ENCODE measurements around the gene MAN2B2. TPM values are rescaled to one million over a fixed set of nuclear protein-coding genes. Genes with fewer than 3 reads are reported as not detected.

The MAN2B2 gene
- total RNA-seq, 1 experiment from 2014 or later, result 5.9 TPM

DNA sequence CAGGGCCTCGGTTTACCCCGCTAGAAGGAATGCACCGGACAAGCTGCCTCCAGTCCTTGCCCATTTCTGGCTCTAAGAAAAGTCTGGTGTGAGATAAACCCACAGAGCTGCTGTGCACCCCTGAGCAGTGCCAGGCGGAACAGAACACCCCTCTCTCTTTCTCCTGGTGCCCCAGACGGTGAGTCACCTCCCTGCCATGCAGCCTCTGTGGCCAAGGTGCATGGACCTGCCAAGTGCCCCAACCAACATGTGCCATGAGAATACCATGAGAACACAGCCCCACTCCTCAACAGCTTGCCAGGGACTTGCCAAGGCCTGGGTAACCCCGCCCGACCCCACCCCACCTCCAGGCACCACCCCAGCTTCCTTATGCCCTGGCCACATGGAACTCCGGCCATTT, 47.7 kb upstream of the MAN2B2 start:
- no CpG with 5 or more reads among the region's 8 CpGs for WGBS (ENCODE audit: extremely low coverage, insufficient read length, low lambda C conversion rate)
- no peaks in the 10 kb centered on the region; a peak in 1 of 5 replicates for H3K9me3 Mint-ChIP-seq
- no peak overlapping the region; a peak in 1 of 7 replicates for H3K27ac Mint-ChIP-seq
- H3K36me3 Mint-ChIP-seq (ENCODE audit: insufficient read depth in 1 of 3, low read depth in 3 of 3), result no peaks in the 10 kb centered on the region
- no peaks in the 10 kb centered on the region for H3K27me3 ChIP-seq (ENCODE audit: insufficient read depth, low read length)
- H3K79me1 ChIP-seq (ENCODE audit: insufficient read depth, low read depth, low read length, poor library complexity, severe bottlenecking), result no peaks in the 10 kb centered on the region
- H3K14ac ChIP-seq (ENCODE audit: insufficient read depth, low read length), result no peak overlapping the region; the same call in 1 of the 2 replicates
- no peak overlapping the region for H2BK120ac ChIP-seq (ENCODE audit: low read depth, low read length, poor library complexity, severe bottlenecking)
- H3K79me2 ChIP-seq (ENCODE audit: insufficient read depth, low read length), result no peaks in the 10 kb centered on the region
- H2AFZ ChIP-seq (ENCODE audit: low read length), result no peak overlapping the region
- H3K4me2 ChIP-seq (ENCODE audit: insufficient read depth, insufficient read length, low read length), result no peak overlapping the region
- H3T11ph ChIP-seq (ENCODE audit: low read length), result no peak overlapping the region
- H4K91ac ChIP-seq (ENCODE audit: insufficient read length, low read depth, low read length), result no peak overlapping the region
- no peak overlapping the region for H3K23ac ChIP-seq (ENCODE audit: insufficient read length, low read depth, low read length)
- peaks cover 18 to 31% of the 10 kb centered on the region in 2 experiments for H3K4me1 Mint-ChIP-seq
- no peak overlapping the region for H4K5ac ChIP-seq (ENCODE audit: insufficient read length, low read depth, low read length)
- H4K8ac ChIP-seq (replicated peaks; ENCODE audit: insufficient read length, low read depth, low read length), result no peak overlapping the region
- H4K20me1 ChIP-seq (ENCODE audit: control insufficient read depth, insufficient read depth, insufficient read length), result no peaks in the 10 kb centered on the region
- peaks cover 4% of the 10 kb centered on the region; the same call in 1 of the 2 replicates for H3K4me1 ChIP-seq (ENCODE audit: insufficient read depth, low read length)
- H2BK12ac ChIP-seq (ENCODE audit: insufficient read length, low read depth, low read length), result no peak overlapping the region
- H2BK5ac ChIP-seq (ENCODE audit: insufficient read length, low read length), result no peak overlapping the region
- TF ChIP-seq, protein P1, sequence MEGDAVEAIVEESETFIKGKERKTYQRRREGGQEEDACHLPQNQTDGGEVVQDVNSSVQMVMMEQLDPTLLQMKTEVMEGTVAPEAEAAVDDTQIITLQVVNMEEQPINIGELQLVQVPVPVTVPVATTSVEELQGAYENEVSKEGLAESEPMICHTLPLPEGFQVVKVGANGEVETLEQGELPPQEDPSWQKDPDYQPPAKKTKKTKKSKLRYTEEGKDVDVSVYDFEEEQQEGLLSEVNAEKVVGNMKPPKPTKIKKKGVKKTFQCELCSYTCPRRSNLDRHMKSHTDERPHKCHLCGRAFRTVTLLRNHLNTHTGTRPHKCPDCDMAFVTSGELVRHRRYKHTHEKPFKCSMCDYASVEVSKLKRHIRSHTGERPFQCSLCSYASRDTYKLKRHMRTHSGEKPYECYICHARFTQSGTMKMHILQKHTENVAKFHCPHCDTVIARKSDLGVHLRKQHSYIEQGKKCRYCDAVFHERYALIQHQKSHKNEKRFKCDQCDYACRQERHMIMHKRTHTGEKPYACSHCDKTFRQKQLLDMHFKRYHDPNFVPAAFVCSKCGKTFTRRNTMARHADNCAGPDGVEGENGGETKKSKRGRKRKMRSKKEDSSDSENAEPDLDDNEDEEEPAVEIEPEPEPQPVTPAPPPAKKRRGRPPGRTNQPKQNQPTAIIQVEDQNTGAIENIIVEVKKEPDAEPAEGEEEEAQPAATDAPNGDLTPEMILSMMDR (conservative IDR thresholded peaks at IDR 0.05), result no peak
- H3K56ac ChIP-seq (ENCODE audit: insufficient read length, low read depth, low read length), result no peak overlapping the region
- H2AK5ac ChIP-seq (ENCODE audit: insufficient read length, low read length), result no peak overlapping the region
- H3K23me2 ChIP-seq (ENCODE audit: insufficient read length, low read depth, low read length, poor library complexity, severe bottlenecking), result no peaks in the 10 kb centered on the region
- H3K9me3 ChIP-seq (ENCODE audit: control insufficient read depth, low read depth, low read length), result no peaks in the 10 kb centered on the region
- H2BK15ac ChIP-seq (ENCODE audit: low read depth, low read length), result no peak overlapping the region
- no peak for DNase-seq
- H3K9ac ChIP-seq (ENCODE audit: extremely low read depth, insufficient read length, low read length), result no peak overlapping the region
- no peak overlapping the region for H3K4me3 Mint-ChIP-seq
- H2BK20ac ChIP-seq (ENCODE audit: low read depth, low read length, poor library complexity, severe bottlenecking), result no peak overlapping the region
- H3K27ac ChIP-seq (ENCODE audit: insufficient read length, low read depth, low read length), result no peak overlapping the region
- no peak overlapping the region for H3K18ac ChIP-seq (ENCODE audit: insufficient read length, low read depth, low read length)
- H3K4ac ChIP-seq (ENCODE audit: low read depth, low read length), result no peak overlapping the region
- H3K27me3 Mint-ChIP-seq (ENCODE audit: low read depth), result no peaks in the 10 kb centered on the region; the same call in 1 of the 2 replicates

All from H9 (cell line).